Stimulated activated CD8-positive, alpha-beta memory T cell treated with anti-CD3 and anti-CD28 coated beads, Interleukin-7, amount 100 ng/mL, for 24 hours (primary cell): ENCODE data around the gene SMC1B.
"Not testable (repeated sequence)": the region's sequence is repeated elsewhere in the genome, so short reads cannot be mapped to it uniquely, and the experiment has no call there.

Source experiments
- DNase-seq: peaks from one replicate; pipeline ENCODE4 v3.0.0-alpha.2; 2020; ENCODE audit warnings: low read depth

The SMC1B gene

GRCh38 chr22:45413368-45414211 lies at the start of gene SMC1B, which contains the start of gene RIBC2:
TSS of gene SMC1B (minus strand) at chr22:45413599. CDS start at chr22:45413567, 32 bp downstream.
TSS of gene RIBC2 (plus strand) at chr22:45413693. CDS start at chr22:45413887, 194 bp downstream.
- peak; percentile 71 for DNase-seq

GRCh38 chr22:45462034-45462655 lies 48.7 kb upstream of the SMC1B start:
- DNase-seq, result no peak

- no peak for DNase-seq
Measured at GRCh38 chr22:45460288-45461109, 47.1 kb upstream of the SMC1B start.

- no peak for DNase-seq
Measured at GRCh38 chr22:45459235-45459634, 45.8 kb upstream of the SMC1B start.

GRCh38 chr22:45458532-45458931 lies 45.1 kb upstream of the SMC1B start:
- no peak for DNase-seq

GRCh38 chr22:45456811-45457210 lies 43.4 kb upstream of the SMC1B start:
- DNase-seq, result no peak

- no peak for DNase-seq
Measured at GRCh38 chr22:45455621-45456020, 42.2 kb upstream of the SMC1B start.

- no peak for DNase-seq
Measured at GRCh38 chr22:45455212-45455611, 41.8 kb upstream of the SMC1B start.

- DNase-seq, result no peak
Measured at GRCh38 chr22:45454275-45454674, 40.9 kb upstream of the SMC1B start.

- DNase-seq, result no peak
Measured at GRCh38 chr22:45453764-45454163, 40.4 kb upstream of the SMC1B start.

- DNase-seq, result no peak
Measured at GRCh38 chr22:45452565-45453379, 39.4 kb upstream of the SMC1B start.

- DNase-seq, result no peak
Measured at GRCh38 chr22:45451972-45452371, 38.6 kb upstream of the SMC1B start.

- no peak for DNase-seq
Measured at GRCh38 chr22:45450921-45451651, 37.7 kb upstream of the SMC1B start.

GRCh38 chr22:45450101-45450785 lies 36.8 kb upstream of the SMC1B start:
- no peak for DNase-seq

GRCh38 chr22:45449442-45449841 lies 36.0 kb upstream of the SMC1B start:
- not testable (repeated sequence) for DNase-seq

GRCh38 chr22:45448431-45448830 lies 35.0 kb upstream of the SMC1B start:
- no peak for DNase-seq

- DNase-seq, result not testable (repeated sequence)
Measured at GRCh38 chr22:45447596-45447995, 34.2 kb upstream of the SMC1B start.

- no peak for DNase-seq
Measured at GRCh38 chr22:45446216-45446615, 32.8 kb upstream of the SMC1B start.

- DNase-seq, result no peak
Measured at GRCh38 chr22:45445031-45445710, 31.8 kb upstream of the SMC1B start.

GRCh38 chr22:45444168-45444567 lies 30.8 kb upstream of the SMC1B start:
- DNase-seq, result no peak
